LNCaP clone FGC (cell line): ENCODE results near the gene OXGR1.
"Not testable (repeated sequence)": the region's sequence is repeated elsewhere in the genome, so short reads cannot be mapped to it uniquely, and the experiment has no call there.

Source experiments
- DNase-seq: peaks from one replicate; pipeline ENCODE4 v3.0.0-alpha.2; 2011; ENCODE audit warnings: low read depth
- H3K4me3 ChIP-seq: 2 replicates; pipeline ENCODE4 v1.5.1; 2011; ENCODE audit warnings: mild to moderate bottlenecking, low read depth, low read length, control low read depth
- CTCF ChIP-seq: IDR thresholded peaks from 2 replicates; pipeline ENCODE4 v1.5.1; 2012; ENCODE audit warnings: mild to moderate bottlenecking; ENCODE audit not compliant: control insufficient read depth, insufficient read depth; ENCODE audit errors: extremely low read depth

The OXGR1 gene

GRCh38 chr13:96988441-96988840, 5.8 kb downstream of the OXGR1 start:
- no peak overlapping the region for H3K4me3 ChIP-seq
- DNase-seq = no peak
- TF ChIP-seq CTCF = no peak

DNA sequence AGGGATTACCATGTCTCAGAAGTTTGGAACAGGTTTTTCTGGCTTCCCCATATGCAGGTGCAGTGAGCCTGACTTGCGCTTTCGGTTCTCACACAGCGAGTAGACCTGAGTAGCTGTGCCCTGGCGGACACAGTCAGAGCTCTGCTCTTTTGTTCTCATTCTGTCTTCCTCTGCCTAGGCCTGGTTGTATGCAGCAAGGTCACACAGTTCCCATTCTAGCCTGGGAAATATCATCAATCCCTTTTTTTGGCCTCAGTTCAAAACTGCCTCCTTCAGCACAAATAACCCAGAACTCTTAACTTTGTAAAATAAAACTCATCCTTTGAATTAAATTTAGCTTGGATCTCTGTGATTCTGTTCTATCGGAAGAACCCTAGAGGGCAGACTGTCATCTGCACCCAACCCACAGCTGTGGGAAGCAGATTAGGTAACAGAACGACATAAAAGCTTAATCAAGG, 10.2 kb downstream of the OXGR1 start:
- H3K4me3 ChIP-seq = peak overlapping the region; percentile 34
- peak; percentile 58 for DNase-seq
- peak; percentile 29; the same call in 1 of the 2 replicates for TF ChIP-seq CTCF

- H3K4me3 ChIP-seq = no peak overlapping the region
- no peak for DNase-seq
- TF ChIP-seq CTCF = no peak
Observed at GRCh38 chr13:96982672-96983071, 11.6 kb downstream of the OXGR1 start.

GRCh38 chr13:96979861-96980260, 14.4 kb downstream of the OXGR1 start:
- not testable (repeated sequence) for DNase-seq

DNA sequence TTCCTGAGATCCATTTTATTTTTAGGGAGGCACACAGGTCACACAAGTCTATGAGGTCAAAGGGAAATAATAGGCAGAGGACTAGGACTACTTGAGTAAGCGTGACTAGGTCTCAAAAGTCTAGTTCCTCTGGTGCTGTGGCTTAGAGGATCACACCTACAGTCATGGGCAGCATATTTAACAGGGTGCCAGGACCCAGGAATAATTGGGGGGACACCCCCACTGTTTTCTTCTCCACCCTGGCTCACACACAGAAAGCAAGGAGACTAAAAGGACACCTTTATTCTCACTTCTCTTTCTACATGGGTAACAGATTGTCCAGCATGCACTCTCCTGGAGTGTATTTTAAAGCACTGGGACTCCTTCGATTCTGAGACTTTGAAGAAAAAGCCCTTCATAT, 26.2 kb downstream of the OXGR1 start:
- no peak overlapping the region for H3K4me3 ChIP-seq
- no peak for TF ChIP-seq CTCF
- DNase-seq = no peak

More at GRCh38 chr13:96979861-96980260, 14.4 kb downstream of the OXGR1 start:
- not testable (repeated sequence) for H3K4me3 ChIP-seq

GRCh38 chr13:96967248-96967745, 27.0 kb downstream of the OXGR1 start:
- H3K4me3 ChIP-seq = no peak overlapping the region
- TF ChIP-seq CTCF = peak; percentile 31
- DNase-seq = no peak

DNA sequence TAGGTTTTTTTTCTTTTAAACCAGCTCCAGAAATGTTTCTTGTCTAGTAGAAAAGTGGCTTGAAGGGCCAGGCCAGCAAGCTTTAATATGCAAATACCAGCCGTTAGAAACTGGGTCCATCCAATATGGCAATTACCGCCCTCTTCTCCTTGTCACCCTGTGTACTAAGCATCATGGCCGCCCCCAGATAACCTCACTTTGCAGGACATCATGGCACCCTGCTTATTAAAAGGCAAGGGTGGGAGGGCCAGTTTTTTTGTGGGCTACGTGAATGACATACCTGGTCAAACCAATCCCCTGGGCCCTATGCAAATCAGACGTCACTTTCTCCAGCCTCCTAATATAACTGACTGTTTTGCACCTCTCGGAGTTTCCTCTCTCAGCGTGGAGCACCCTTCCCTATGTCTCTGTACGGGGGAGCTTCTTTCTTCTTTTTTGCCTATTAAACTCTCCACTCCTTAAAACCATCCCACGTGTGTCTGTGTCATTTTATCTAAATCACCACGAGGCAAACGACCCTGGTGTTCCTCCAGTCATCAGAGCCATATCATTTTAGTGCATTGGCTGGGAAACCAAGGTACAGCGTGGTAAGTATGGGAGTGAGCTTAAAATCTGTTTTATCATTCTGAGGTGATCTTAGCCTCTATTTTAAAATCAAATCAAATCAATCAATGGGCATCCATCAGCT, 27.7 kb downstream of the OXGR1 start:
- no peak for DNase-seq
- no peak for TF ChIP-seq CTCF
- no peak overlapping the region for H3K4me3 ChIP-seq
